Measurements from ENCODE around the gene FNDC3B.

Gene FNDC3B

GRCh38 chr3:172102883-172103310 lies 63.5 kb downstream of the FNDC3B start:
- peaks cover 47% of the 10 kb centered on the region for H4K20me1 ChIP-seq (ENCODE audit: insufficient read depth, low read length)
- H3K27ac ChIP-seq (ENCODE audit: low read length) = no peak overlapping the region
- H3K4me2 ChIP-seq (ENCODE audit: low read length) = peak overlapping the region; percentile 58
- H3K4me1 ChIP-seq (ENCODE audit: low read length) = peaks cover 23% of the 10 kb centered on the region
- no peak overlapping the region for H3K9ac ChIP-seq (ENCODE audit: low read length)
- no peaks in the 10 kb centered on the region for H3K9me3 ChIP-seq (ENCODE audit: insufficient read depth, low read length)
- no peaks in the 10 kb centered on the region for H3K36me3 ChIP-seq (replicated peaks; ENCODE audit: low read depth, low read length)
- peaks cover 45% of the 10 kb centered on the region for H3K27me3 ChIP-seq (ENCODE audit: low read depth, low read length)
- H3K4me3 ChIP-seq (ENCODE audit: low read length) = peak overlapping the region; percentile 52
- H2AFZ ChIP-seq (ENCODE audit: low read depth, low read length) = no peak overlapping the region
- H3K79me2 ChIP-seq (ENCODE audit: low read length) = no peaks in the 10 kb centered on the region; the same call in none of the 2 replicates
- TF ChIP-seq EZH2phosphoT487 (IDR thresholded peaks at IDR 0.05; ENCODE audit: low read depth) = no peak
- no peak for TF ChIP-seq CTCF (IDR thresholded peaks at IDR 0.05; ENCODE audit: low read depth, low read length)

- H3K9ac ChIP-seq (ENCODE audit: low read length) = no peak overlapping the region
- no peak overlapping the region for H2AFZ ChIP-seq (ENCODE audit: low read depth, low read length)
- peaks cover 25% of the 10 kb centered on the region for H3K4me1 ChIP-seq (ENCODE audit: low read length)
- no peaks in the 10 kb centered on the region for H3K9me3 ChIP-seq (ENCODE audit: insufficient read depth, low read length)
- H3K4me2 ChIP-seq (ENCODE audit: low read length) = no peak overlapping the region
- no peaks in the 10 kb centered on the region for H3K36me3 ChIP-seq (replicated peaks; ENCODE audit: low read depth, low read length)
- no peaks in the 10 kb centered on the region; the same call in none of the 2 replicates for H3K79me2 ChIP-seq (ENCODE audit: low read length)
- no peak overlapping the region for H3K27ac ChIP-seq (ENCODE audit: low read length)
- H4K20me1 ChIP-seq (ENCODE audit: insufficient read depth, low read length) = peaks cover 55% of the 10 kb centered on the region
- peaks cover 51% of the 10 kb centered on the region for H3K27me3 ChIP-seq (ENCODE audit: low read depth, low read length)
- H3K4me3 ChIP-seq (ENCODE audit: low read length) = no peak overlapping the region
- TF ChIP-seq CTCF (IDR thresholded peaks at IDR 0.05; ENCODE audit: low read depth, low read length) (no peak), EZH2phosphoT487 (IDR thresholded peaks at IDR 0.05; ENCODE audit: low read depth) (no peak)
Observed at GRCh38 chr3:172103724-172104123, 64.3 kb downstream of the FNDC3B start.

GRCh38 chr3:172104471-172105072 lies 65.2 kb downstream of the FNDC3B start:
- Histone ChIP-seq H3K9ac (ENCODE audit: low read length) (no peak overlapping the region), H3K4me1 (ENCODE audit: low read length) (peaks cover 25% of the 10 kb centered on the region)

More at GRCh38 chr3:172104471-172105072, 65.2 kb downstream of the FNDC3B start:
- peaks cover 51% of the 10 kb centered on the region for H3K27me3 ChIP-seq (ENCODE audit: low read depth, low read length)
- H4K20me1 ChIP-seq (ENCODE audit: insufficient read depth, low read length) = peaks cover 61% of the 10 kb centered on the region
- no peak overlapping the region for H3K4me2 ChIP-seq (ENCODE audit: low read length)
- H3K27ac ChIP-seq (ENCODE audit: low read length) = no peak overlapping the region
- H3K79me2 ChIP-seq (ENCODE audit: low read length) = no peaks in the 10 kb centered on the region; the same call in 1 of the 2 replicates
- TF ChIP-seq EZH2phosphoT487 (IDR thresholded peaks at IDR 0.05; ENCODE audit: low read depth) = no peak
- no peak for TF ChIP-seq CTCF (IDR thresholded peaks at IDR 0.05; ENCODE audit: low read depth, low read length)
- no peaks in the 10 kb centered on the region for H3K9me3 ChIP-seq (ENCODE audit: insufficient read depth, low read length)
- H2AFZ ChIP-seq (ENCODE audit: low read depth, low read length) = no peak overlapping the region
- no peak overlapping the region for H3K4me3 ChIP-seq (ENCODE audit: low read length)
- H3K36me3 ChIP-seq (replicated peaks; ENCODE audit: low read depth, low read length) = no peaks in the 10 kb centered on the region

All from OCI-LY3 (cell line).